NT2/D1 (cell line): ENCODE measurements around the gene GOLGA6C.
"Not testable (repeated sequence)": the region's sequence is repeated elsewhere in the genome, so short reads cannot be mapped to it uniquely, and the experiment has no call there.

Source experiments
- YY1 ChIP-seq: IDR thresholded peaks from 2 replicates; pipeline ENCODE4 v1.6.1; 2011; ENCODE audit not compliant: insufficient read length, insufficient read depth
- ZNF274 ChIP-seq: IDR thresholded peaks from 2 replicates; pipeline ENCODE4 v1.6.1; 2011; ENCODE audit warnings: mild to moderate bottlenecking, low read depth, low read length

DNA sequence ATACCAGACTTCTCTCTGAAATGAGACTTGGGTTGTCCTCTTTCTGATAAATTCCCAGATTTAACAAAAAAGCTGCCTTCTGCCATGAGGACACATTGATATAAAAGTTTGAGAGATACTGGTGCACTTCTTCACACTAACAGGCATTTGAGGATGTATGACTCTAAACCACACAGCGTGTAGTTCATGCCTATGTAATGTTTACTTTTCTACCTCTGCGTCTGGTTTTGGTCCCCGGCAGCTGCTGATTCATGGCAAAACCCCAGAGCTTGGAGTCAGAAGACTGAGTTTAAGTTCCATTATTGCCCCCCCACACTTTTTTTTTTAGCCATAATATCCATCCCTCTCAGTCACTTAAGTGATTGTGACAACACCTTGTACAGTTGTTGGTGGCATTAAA, 26.0 kb downstream of the GOLGA6C start:
- not testable (repeated sequence) for TF ChIP-seq YY1, ZNF274
